HCT116 (cell line): ENCODE results near the gene CNBD2. TPM values are rescaled to one million over a fixed set of nuclear protein-coding genes. Genes with fewer than 3 reads are reported as not detected.

Experiments
- ATAC-seq: fragments of 200-7000 bp; cut with Tn5 transposase; 2 replicates; pipeline ENCODE4 v1.9.1; 2020; ENCODE audit warnings: mild to moderate bottlenecking, moderate library complexity
- BruUV-seq: library from RNA; stranded (reverse); fragments of 400-500 nt; replicated peaks from 2 replicates; lab custom pipeline; 2021; lab: Mats Ljungman, UMichigan
- CTCF ChIA-PET: fragments of 300-600 bp; sonication (Branson Sonifier 250); formaldehyde crosslinking; loops from one replicate; lab custom pipeline; 2021; ENCODE audit warnings: antibody characterized with exemption; lab: Charles Lee
- POLR2A ChIA-PET: fragments of 300-600, 350-600 bp; sonication (Branson Sonifier 250); formaldehyde crosslinking; loops from one replicate; lab custom pipeline; 2021; ENCODE audit warnings: antibody characterized with exemption; lab: Charles Lee
- RAD21 ChIA-PET, 2 experiments: fragments of 300-600 bp; sonication (Branson Sonifier 250); formaldehyde crosslinking; loops; one replicate each; lab custom pipeline; 2023; ENCODE audit warnings: low total read pairs in 2 of 2; ENCODE audit not compliant: uncharacterized antibody in 2 of 2, unreplicated experiment in 2 of 2, low non-redundant PET in 1 of 2; lab: Charles Lee
- DNase-seq: peaks from one replicate; pipeline ENCODE4 v3.0.0-alpha.2; 2010; ENCODE audit warnings: low read depth, low spot score
- H2AFZ ChIP-seq: fragments of 200-600 bp; shearing (Covaris generic), sonication (generic); 2 replicates; pipeline ENCODE4 v1.6.1; 2017; ENCODE audit warnings: low read depth, mixed run types, mixed read lengths, antibody characterized with exemption, low read length; ENCODE audit not compliant: poor library complexity, severe bottlenecking
- H3K27ac ChIP-seq: 2 replicates; pipeline ENCODE4 v1.5.1; 2012; ENCODE audit warnings: low read depth, low read length
- H3K27me3 ChIP-seq: fragments of 200-600 bp; sonication (generic); 2 replicates; pipeline ENCODE4 v1.6.1; 2016; ENCODE audit warnings: mixed run types, low read length, mixed read lengths; ENCODE audit not compliant: insufficient read depth
- H3K36me3 ChIP-seq, 2 experiments: fragments of 200-500 bp in 1 of 2; fragments of 200-600 bp in 1 of 2; sonication (Bioruptor generic) in 1 of 2; sonication (generic) in 1 of 2; 2 replicates each; pipeline versions ENCODE4 v1.5.1 to v1.6.1; 2014 to 2016; ENCODE audit warnings: low read length in 2 of 2, inconsistent platforms in 1 of 2, mixed read lengths in 1 of 2, mixed run types in 1 of 2; ENCODE audit not compliant: insufficient read depth in 2 of 2, control insufficient read depth in 1 of 2
- H3K4me1 ChIP-seq, 2 experiments: fragments of 200-600 bp in 1 of 2; sonication (generic) in 1 of 2; 2 replicates each; pipeline versions ENCODE4 v1.5.1 to v1.6.1; 2012 to 2017; ENCODE audit warnings: low read length in 2 of 2, inconsistent platforms in 1 of 2, mild to moderate bottlenecking in 1 of 2, mixed read lengths in 1 of 2, mixed run types in 1 of 2, moderate library complexity in 1 of 2; ENCODE audit not compliant: insufficient read depth in 2 of 2, control insufficient read depth in 1 of 2
- H3K4me2 ChIP-seq: fragments of 200-600 bp; sonication (generic); 2 replicates; pipeline ENCODE4 v1.6.1; 2017; ENCODE audit warnings: mixed run types, low read length, mixed read lengths
- H3K4me3 ChIP-seq, 2 experiments: fragments of 200-600 bp in 1 of 2; sonication (generic) in 1 of 2; replicated peaks in 1 of 2; 2 replicates each; pipeline ENCODE4 v1.5.1; 2011 to 2016; ENCODE audit warnings: low read length in 2 of 2, control low read depth in 1 of 2, low read depth in 1 of 2, mild to moderate bottlenecking in 1 of 2, mixed read lengths in 1 of 2, mixed run types in 1 of 2
- H3K79me2 ChIP-seq: fragments of 200-600 bp; sonication (generic); 2 replicates; pipeline ENCODE4 v1.6.1; 2017; ENCODE audit warnings: mild to moderate bottlenecking, mixed run types, low read length, moderate library complexity, mixed read lengths; ENCODE audit not compliant: insufficient read depth
- H3K9ac ChIP-seq: fragments of 200-600 bp; sonication (generic); 2 replicates; pipeline ENCODE4 v1.6.1; 2016; ENCODE audit warnings: low read length, mixed read lengths
- H3K9me2 ChIP-seq: fragments of 200-600 bp; sonication (generic), shearing (Covaris generic); 2 replicates; pipeline ENCODE4 v1.6.1; 2017; ENCODE audit warnings: mixed run types, mild to moderate bottlenecking, moderate library complexity; ENCODE audit not compliant: insufficient read depth
- H3K9me3 ChIP-seq, 2 experiments: fragments of 200-500 bp in 1 of 2; fragments of 200-600 bp in 1 of 2; sonication (Bioruptor generic) in 1 of 2; sonication (generic) in 1 of 2; 2 replicates each; pipeline ENCODE4 v1.6.1; 2014 to 2017; ENCODE audit warnings: low read length in 2 of 2, mixed read lengths in 2 of 2, inconsistent platforms in 1 of 2, low read depth in 1 of 2, mild to moderate bottlenecking in 1 of 2, mixed run types in 1 of 2, moderate library complexity in 1 of 2; ENCODE audit not compliant: control insufficient read depth in 1 of 2, insufficient read depth in 1 of 2
- H4K20me1 ChIP-seq: fragments of 200-600 bp; sonication (generic), shearing (Covaris generic); 2 replicates; pipeline ENCODE4 v1.6.1; 2017; ENCODE audit warnings: mixed run types, mild to moderate bottlenecking, moderate library complexity; ENCODE audit not compliant: insufficient read depth
- ATF3 ChIP-seq: IDR thresholded peaks from 2 replicates; pipeline ENCODE4 v1.6.1; 2012
- CBX3 ChIP-seq: IDR thresholded peaks from 2 replicates; pipeline ENCODE4 v1.6.1; 2012; ENCODE audit warnings: low read depth
- CEBPB ChIP-seq: IDR thresholded peaks from 2 replicates; pipeline ENCODE4 v1.6.1; 2012; ENCODE audit warnings: low read depth
- EGR1 ChIP-seq: IDR thresholded peaks from 2 replicates; pipeline ENCODE4 v1.6.1; 2012; ENCODE audit warnings: low read depth
- EZH2phosphoT487 ChIP-seq: fragments of 200-600 bp; IDR thresholded peaks from 2 replicates; pipeline ENCODE4 v1.6.1; 2018; ENCODE audit warnings: antibody characterized with exemption, borderline replicate concordance
- FOSL1 ChIP-seq: IDR thresholded peaks from 2 replicates; pipeline ENCODE4 v1.6.1; 2012; ENCODE audit warnings: low read depth
- JUND ChIP-seq: IDR thresholded peaks from 2 replicates; pipeline ENCODE4 v1.6.1; 2012
- POLR2A ChIP-seq: IDR thresholded peaks from 2 replicates; pipeline ENCODE4 v1.7.0; 2011; ENCODE audit warnings: borderline replicate concordance; ENCODE audit not compliant: insufficient read depth, insufficient read length; ENCODE audit errors: extremely low read depth
- RAD21 ChIP-seq: IDR thresholded peaks from 2 replicates; pipeline ENCODE4 v1.6.1; 2012; ENCODE audit warnings: low read depth, mild to moderate bottlenecking
- SIN3A ChIP-seq: IDR thresholded peaks from 2 replicates; pipeline ENCODE4 v1.6.1; 2012; ENCODE audit warnings: low read depth
- SP1 ChIP-seq: IDR thresholded peaks from 2 replicates; pipeline ENCODE4 v1.6.1; 2012; ENCODE audit warnings: low read depth
- TCF7L2 ChIP-seq: IDR thresholded peaks from 2 replicates; pipeline ENCODE4 v1.7.0; 2011; ENCODE audit warnings: borderline replicate concordance, inconsistent platforms; ENCODE audit not compliant: insufficient read depth, insufficient read length; ENCODE audit errors: extremely low read depth
- ZBTB33 ChIP-seq: IDR thresholded peaks from 2 replicates; pipeline ENCODE4 v1.6.1; 2011; ENCODE audit warnings: mild to moderate bottlenecking, low read length, moderate library complexity; ENCODE audit not compliant: insufficient replicate concordance; ENCODE audit errors: extremely low read depth
- ZFX ChIP-seq: fragments of 450-650 bp; IDR thresholded peaks from 2 replicates; pipeline ENCODE4 v1.6.1; 2017
- ZNF274 ChIP-seq: fragments of 200-500 bp; sonication (Bioruptor generic); IDR thresholded peaks from 2 replicates; pipeline ENCODE4 v1.6.1; 2014; ENCODE audit warnings: mild to moderate bottlenecking, low read depth, low read length, inconsistent platforms
- intact Hi-C: fragments of 100-400 bp; cut with micrococcal nuclease; formaldehyde crosslinking; loops from 2 replicates; pipeline ENCODE4 v1.10.0; 2022
- total RNA-seq: library from RNA; stranded (reverse); gene quantifications from one replicate; pipeline ENCODE4 v1.2.1, GENCODE V29; 2021; ENCODE audit not compliant: unreplicated experiment

Gene CNBD2
- total RNA-seq, 1 experiment from 2014 or later = 3.1 TPM

GRCh38 chr20:36004045-36004444 is 35.7 kb downstream of the CNBD2 start:
- Histone ChIP-seq H3K9me2 (no peaks in the 10 kb centered on the region), H3K9me3 (peaks cover 6 to 9% of the 10 kb centered on the region in 2 experiments; a peak in 1 of 4 replicates), H3K9ac (no peak overlapping the region), H3K4me1 (no peaks in the 10 kb centered on the region), H3K36me3 (no peaks in the 10 kb centered on the region), H4K20me1 (no peaks in the 10 kb centered on the region), H2AFZ (no peak overlapping the region), H3K4me3 (no peak overlapping the region), H3K27ac (no peak overlapping the region), H3K4me2 (no peak overlapping the region), H3K27me3 (no peaks in the 10 kb centered on the region), H3K79me2 (no peaks in the 10 kb centered on the region)
- RAD21 ChIA-PET = no interaction called here
- DNase-seq (no peak), ATAC-seq (no peak)
- CTCF ChIA-PET = interaction anchor here (2.7 kb wide), 1 partner anchor 11 kb away, joined by 9 read pairs; no protein-coding TSS in a partner anchor
- no TSS peak for BruUV-seq
- POLR2A ChIA-PET = no interaction called here
- no peak for TF ChIP-seq FOSL1
- no peak for TF ChIP-seq CBX3
- no peak for TF ChIP-seq ZBTB33
- intact Hi-C loops = no loop called here

- CTCF ChIA-PET = no interaction called here
- POLR2A ChIA-PET = no interaction called here
- TF ChIP-seq CEBPB (no peak), ZNF274 (no peak), RAD21 (no peak), ATF3 (no peak), SP1 (no peak), SIN3A (no peak), ZFX (no peak), EZH2phosphoT487 (no peak), ZBTB33 (no peak), CBX3 (no peak), EGR1 (no peak), FOSL1 (no peak), TCF7L2 (no peak), POLR2A (no peak), JUND (no peak)
Measured at GRCh38 chr20:36008461-36009035, 40.2 kb downstream of the CNBD2 start.

More at GRCh38 chr20:36008461-36009035, 40.2 kb downstream of the CNBD2 start:
- Histone ChIP-seq H3K4me1 (no peaks in the 10 kb centered on the region), H3K27ac (no peak overlapping the region), H3K79me2 (no peaks in the 10 kb centered on the region), H4K20me1 (no peaks in the 10 kb centered on the region), H3K27me3 (no peaks in the 10 kb centered on the region), H2AFZ (no peak overlapping the region), H3K36me3 (no peaks in the 10 kb centered on the region), H3K9ac (no peak overlapping the region), H3K9me3 (peaks cover 4 to 6% of the 10 kb centered on the region in 2 experiments; a peak in 1 of 4 replicates), H3K9me2 (no peaks in the 10 kb centered on the region), H3K4me2 (no peak overlapping the region), H3K4me3 (no peak overlapping the region)
- intact Hi-C loops = no loop called here
- ATAC-seq (no peak), DNase-seq (no peak)
- RAD21 ChIA-PET = no interaction called here
- BruUV-seq = no TSS peak
